Lung (tissue), 12 donors: ENCODE results near the gene EPB41L2. TPM values are rescaled to one million over a fixed set of nuclear protein-coding genes. Genes with fewer than 3 reads are reported as not detected.

Experiments used
- ATAC-seq: fragments of 200-7000 bp; cut with Tn5 transposase; one replicate; pipeline ENCODE4 v1.9.1; 2020; ENCODE audit warnings: moderate number of reproducible peaks; ENCODE audit not compliant: insufficient read depth, low FRiP score
- DNase-seq, 3 donors: peaks; one replicate each; pipeline ENCODE4 v3.0.0-alpha.2; 2013 to 2017
- H3K27ac ChIP-seq, 2 donors: one replicate each; pipeline ENCODE4 v1.5.1; 2013; ENCODE audit warnings: mild to moderate bottlenecking in 2 of 2, moderate library complexity in 2 of 2, control low read depth in 1 of 2, inconsistent platforms in 1 of 2, low read depth in 1 of 2, low read length in 1 of 2
- H3K27me3 ChIP-seq, 3 donors: one replicate each; pipeline ENCODE4 v1.5.1; 2013; ENCODE audit warnings: low read length in 2 of 3; ENCODE audit not compliant: control insufficient read depth in 3 of 3, insufficient read depth in 3 of 3
- H3K36me3 ChIP-seq, 4 donors: one replicate each; pipeline ENCODE4 v1.5.1; 2013; ENCODE audit warnings: low read length in 4 of 4, mild to moderate bottlenecking in 1 of 4, moderate library complexity in 1 of 4; ENCODE audit not compliant: control insufficient read depth in 4 of 4, insufficient read depth in 4 of 4
- H3K4me1 ChIP-seq, 5 donors: one replicate each; pipeline ENCODE4 v1.5.1; 2013; ENCODE audit warnings: low read length in 5 of 5, mild to moderate bottlenecking in 2 of 5, moderate library complexity in 1 of 5; ENCODE audit not compliant: control insufficient read depth in 5 of 5, insufficient read depth in 5 of 5
- H3K4me3 ChIP-seq: one replicate; pipeline ENCODE4 v1.5.1; 2013; ENCODE audit warnings: mild to moderate bottlenecking, control low read depth, moderate library complexity
- H3K9ac ChIP-seq, 2 donors: one replicate each; pipeline ENCODE4 v1.5.1; 2013; ENCODE audit warnings: low read length in 2 of 2, control low read depth in 1 of 2; ENCODE audit not compliant: insufficient read depth in 1 of 2
- H3K9me3 ChIP-seq, 4 donors: one replicate each; pipeline ENCODE4 v1.5.1; 2013; ENCODE audit warnings: low read length in 3 of 4, mild to moderate bottlenecking in 1 of 4, moderate library complexity in 1 of 4; ENCODE audit not compliant: control insufficient read depth in 4 of 4, insufficient read depth in 3 of 4
- CTCF ChIP-seq: IDR thresholded peaks from 2 replicates; pipeline ENCODE4 v1.5.1; 2012; ENCODE audit warnings: mild to moderate bottlenecking; ENCODE audit errors: control extremely low read depth, extremely low read depth
- WGBS, 2 donors: extraction: QIAGEN DNeasy Blood & Tissue Kit; methylation state at CpG; one replicate each; pipeline ENCODE4 v1.1.7; 2013; 5-methylcytosine and 5-hydroxymethylcytosine counted together
- polyA plus RNA-seq, 2 donors: library from polyadenylated mRNA; stranded (reverse); fragments of 200-250 nt; gene quantifications; one replicate each; pipeline ENCODE4 v1.2.1, GENCODE V29; 2013
- total RNA-seq, 2 donors: library from RNA; depleted of rRNA in 1 of 2; stranded (reverse); fragments of >200 nt in 1 of 2; gene quantifications; one replicate each; pipeline ENCODE4 v1.2.1, GENCODE V29; 2014 to 2021
- donor health status: control.
- donor health status: control.
- donor health status: Bipolar disorder and iron deficiency.
- donor health status: healthy.
- donor health status: DM: yes; HTN: yes; CAD: no.

Gene EPB41L2
- total and polyA plus RNA-seq, 4 donors, result 21.9 to 265 (median 52.7) TPM

GRCh38 chr6:130794010-130794697, 268.9 kb downstream of the EPB41L2 start:
- Histone ChIP-seq H3K4me1 (peaks cover 0 to 2% (median 0%) of the 10 kb centered on the region in 5 donors), H3K9ac (no peak overlapping the region), H3K9me3 (no peaks in the 10 kb centered on the region), H3K27ac (no peak overlapping the region), H3K36me3 (no peaks in the 10 kb centered on the region), H3K27me3 (no peaks in the 10 kb centered on the region), H3K4me3 (no peak overlapping the region)
- ATAC-seq (no peak), DNase-seq (no peak)
- TF ChIP-seq CTCF, result no peak
- 82 to 94% methylated on average over 1 of the region's 1 CpG for WGBS, 2 donors

Other genes starting within 250 kb of the EPB41L2 start
- gene SMLR1, start 235.8 kb downstream of the EPB41L2 start, total RNA-seq, result not detected
- not detected for gene SMLR1, start 235.8 kb downstream of the EPB41L2 start, polyA plus RNA-seq
- 10 to 100 TPM; 12.5 to 25.0 TPM for gene AKAP7, start 72.2 kb upstream of the EPB41L2 start, total RNA-seq
- 1 to 10 TPM; 4.2 to 4.7 TPM for gene AKAP7, start 72.2 kb upstream of the EPB41L2 start, polyA plus RNA-seq